B cell (primary cell): ENCODE data around the gene DDIT4. TPM values are rescaled to one million over a fixed set of nuclear protein-coding genes. Genes with fewer than 3 reads are reported as not detected.
"Not testable (repeated sequence)": the region's sequence is repeated elsewhere in the genome, so short reads cannot be mapped to it uniquely, and the experiment has no call there.

ENCODE experiments used
- ATAC-seq: fragments of 200-7000 bp; cut with Tn5 transposase; one replicate; pipeline ENCODE4 v1.10.0; 2021; ENCODE audit warnings: low read depth, mild to moderate bottlenecking, moderate number of reproducible peaks, moderate library complexity
- CTCF ChIA-PET: fragments of 350-600 bp; sonication (Branson Sonifier 250); formaldehyde crosslinking; loops from one replicate; lab custom pipeline; 2021; ENCODE audit warnings: antibody characterized with exemption, inconsistent platforms; lab: Charles Lee
- POLR2A ChIA-PET: fragments of 350-600 bp; sonication (Branson Sonifier 250); formaldehyde crosslinking; loops from one replicate; lab custom pipeline; 2021; ENCODE audit warnings: antibody characterized with exemption; lab: Charles Lee
- DNase-seq: peaks from one replicate; pipeline ENCODE4 v3.0.0; 2013
- H2AFZ ChIP-seq: 2 replicates; pipeline ENCODE4 v1.6.1; 2012; ENCODE audit warnings: mild to moderate bottlenecking, low read depth, low read length; ENCODE audit not compliant: insufficient read depth, poor library complexity, severe bottlenecking
- H3K27ac ChIP-seq, 2 donors: 1 replicate in 1 of 2; 2 replicates in 1 of 2; pipeline ENCODE4 v1.5.1; 2012 to 2013; ENCODE audit warnings: low read length in 2 of 2, mild to moderate bottlenecking in 2 of 2, moderate library complexity in 1 of 2
- H3K27me3 ChIP-seq, 4 experiments: fragments of 200-600 bp in 1 of 4; sonication (generic) in 1 of 4; replicated peaks in 1 of 4; 1 replicate in 2 of 4; 2 replicates in 2 of 4; pipeline versions ENCODE4 v1.6.1 to v1.7.0; 2013 to 2016; ENCODE audit warnings: low read length in 3 of 4, mild to moderate bottlenecking in 2 of 4, mixed read lengths in 1 of 4, moderate library complexity in 1 of 4; ENCODE audit not compliant: insufficient read depth in 4 of 4, control insufficient read depth in 3 of 4; ENCODE audit errors: control extremely low read depth in 1 of 4
- H3K36me3 ChIP-seq, 2 experiments: replicated peaks in 1 of 2; 1 replicate in 1 of 2; 2 replicates in 1 of 2; pipeline versions ENCODE4 v1.6.1 to v1.7.1; 2013; ENCODE audit warnings: low read length in 1 of 2; ENCODE audit not compliant: insufficient read depth in 2 of 2, control insufficient read depth in 1 of 2; ENCODE audit errors: control extremely low read depth in 1 of 2, extremely low read depth in 1 of 2
- H3K4me1 ChIP-seq, 2 donors: fragments of 200-600 bp in 1 of 2; sonication (generic) in 1 of 2; 1 replicate in 1 of 2; 2 replicates in 1 of 2; pipeline versions ENCODE4 v1.5.1 to v1.6.1; 2013 to 2017; ENCODE audit warnings: low read length in 2 of 2; ENCODE audit not compliant: control insufficient read depth in 2 of 2, insufficient read depth in 2 of 2
- H3K4me2 ChIP-seq: replicated peaks from 2 replicates; pipeline ENCODE3; 2012; ENCODE audit warnings: mild to moderate bottlenecking, low read depth, low read length; ENCODE audit not compliant: poor library complexity, severe bottlenecking
- H3K4me3 ChIP-seq, 5 experiments: fragments of 200-600 bp in 1 of 5; sonication (generic) in 1 of 5; 1 replicate in 3 of 5; 2 replicates in 2 of 5; pipeline versions ENCODE4 v1.5.1 to v1.7.0; 2011 to 2016; ENCODE audit warnings: low read length in 4 of 5, mild to moderate bottlenecking in 4 of 5, low read depth in 2 of 5, control low read depth in 1 of 5, moderate library complexity in 1 of 5; ENCODE audit not compliant: insufficient read depth in 1 of 5; ENCODE audit errors: control extremely low read depth in 1 of 5, extremely low read depth in 1 of 5
- H3K79me2 ChIP-seq: fragments of 200-600 bp; sonication (generic); one replicate; pipeline ENCODE4 v1.6.0; 2016; ENCODE audit warnings: low read length; ENCODE audit not compliant: control insufficient read depth, insufficient read depth
- H3K9ac ChIP-seq: fragments of 200-600 bp; sonication (generic); 2 replicates; pipeline ENCODE4 v1.6.1; 2017; ENCODE audit warnings: mild to moderate bottlenecking, low read length, moderate library complexity
- H3K9me3 ChIP-seq, 3 donors: one replicate each; pipeline versions ENCODE4 v1.6.1 to v1.7.1; 2013; ENCODE audit warnings: low read length in 2 of 3; ENCODE audit not compliant: control insufficient read depth in 2 of 3, insufficient read depth in 1 of 3; ENCODE audit errors: control extremely low read depth in 1 of 3
- H4K20me1 ChIP-seq: 2 replicates; pipeline ENCODE4 v1.6.0; 2012; ENCODE audit warnings: mild to moderate bottlenecking, low read length; ENCODE audit not compliant: insufficient read depth, control insufficient read depth, poor library complexity, severe bottlenecking
- H3K27ac Mint-ChIP-seq: one replicate; pipeline ENCODE4 v1.8.0; 2021; ENCODE audit warnings: mixed read lengths
- H3K27me3 Mint-ChIP-seq: one replicate; pipeline ENCODE4 v1.8.0; 2021; ENCODE audit warnings: mixed read lengths
- H3K4me1 Mint-ChIP-seq: one replicate; pipeline ENCODE4 v1.8.0; 2021; ENCODE audit warnings: mixed read lengths
- H3K4me3 Mint-ChIP-seq: one replicate; pipeline ENCODE4 v1.8.0; 2021; ENCODE audit warnings: mixed read lengths
- H3K9me3 Mint-ChIP-seq: one replicate; pipeline ENCODE4 v1.8.0; 2022; ENCODE audit warnings: mixed read lengths; ENCODE audit not compliant: insufficient read depth
- CTCF ChIP-seq: fragments of 200-600 bp; IDR thresholded peaks from one replicate; pipeline ENCODE4 v1.8.0; 2022; ENCODE audit warnings: antibody characterized with exemption, mild to moderate bottlenecking
- EZH2 ChIP-seq: IDR thresholded peaks from 2 replicates; pipeline ENCODE4 v1.6.1; 2012; ENCODE audit warnings: borderline replicate concordance, low read depth, mild to moderate bottlenecking, moderate library complexity, low read length; ENCODE audit not compliant: insufficient read depth, poor library complexity, severe bottlenecking
- WGBS: methylation state at CpG from one replicate; pipeline ENCODE4 v1.1.5; 2013; ENCODE audit warnings: missing lambda C conversion rate; ENCODE audit not compliant: insufficient coverage; 5-methylcytosine and 5-hydroxymethylcytosine counted together
- intact Hi-C: fragments of 100-400 bp; cut with micrococcal nuclease; formaldehyde crosslinking; loops from one replicate; pipeline ENCODE4 v1.10.0; 2022
- polyA plus RNA-seq: library from polyadenylated mRNA; depleted of rRNA; stranded (reverse); fragments of >200 nt; gene quantifications from 2 replicates; pipeline ENCODE4 v1.2.3, GENCODE V29; 2012
- total RNA-seq, 2 donors: library from RNA; stranded (reverse); fragments of 120-200 nt in 1 of 2; gene quantifications; 1 replicate in 1 of 2; 2 replicates in 1 of 2; pipeline versions ENCODE4 v1.2.3 to v1.2.4, GENCODE V29; 2013 to 2022

The DDIT4 gene
- total and polyA plus RNA-seq, 2 donors (not counting 1 experiment from before 2014, with no cell fraction given) = 102 to 110 TPM

- H3K27me3 Mint-ChIP-seq = no peaks in the 10 kb centered on the region
- H3K9me3 Mint-ChIP-seq = no peaks in the 10 kb centered on the region
- no peak overlapping the region for H3K27ac Mint-ChIP-seq
- Histone ChIP-seq H3K4me1 (peaks cover 7 to 14% of the 10 kb centered on the region in 2 donors), H3K9ac (no peak overlapping the region), H3K27ac (no peak overlapping the region), H3K9me3 (no peaks in the 10 kb centered on the region), H3K4me2 (no peak overlapping the region), H3K4me3 (no peak overlapping the region), H4K20me1 (no peaks in the 10 kb centered on the region), H2AFZ (no peak overlapping the region), H3K36me3 (no peaks in the 10 kb centered on the region), H3K27me3 (no peaks in the 10 kb centered on the region), H3K79me2 (no peaks in the 10 kb centered on the region)
- POLR2A ChIA-PET = interaction anchor here (0.7 to 1.1 kb wide), 2 partner anchors 19 to 68 kb away, joined by 4 to 13 read pairs; no protein-coding TSS in a partner anchor
- H3K4me3 Mint-ChIP-seq = no peak overlapping the region
- WGBS = 88% methylated on average over 5 of the region's 6 CpGs
- CTCF ChIA-PET = interaction anchor here (1.8 kb wide), 1 partner anchor 68 kb away, joined by 4 read pairs; no protein-coding TSS in a partner anchor
- peaks cover 18% of the 10 kb centered on the region for H3K4me1 Mint-ChIP-seq
- ATAC-seq (no peak), DNase-seq (no peak)
- TF ChIP-seq CTCF = no peak
- TF ChIP-seq EZH2 = no peak
- intact Hi-C loops = no loop called here
Measured at GRCh38 chr10:72267381-72267780, 6.3 kb upstream of the DDIT4 start.

GRCh38 chr10:72267819-72268399 lies 5.8 kb upstream of the DDIT4 start:
- WGBS = 96% methylated on average over 13 of the region's 15 CpGs
- no peak for ATAC-seq
- H3K4me1 Mint-ChIP-seq = peaks cover 23% of the 10 kb centered on the region
- no peaks in the 10 kb centered on the region for H3K27me3 Mint-ChIP-seq
- H3K9me3 ChIP-seq = no peaks in the 10 kb centered on the region
- no peak overlapping the region for H3K27ac ChIP-seq
- H3K9ac ChIP-seq = no peak overlapping the region
- peaks cover 10 to 18% of the 10 kb centered on the region in 2 donors for H3K4me1 ChIP-seq
- no peaks in the 10 kb centered on the region for H3K27me3 ChIP-seq
- H3K4me3 ChIP-seq = no peak overlapping the region
- H3K36me3 ChIP-seq = no peaks in the 10 kb centered on the region
- no peak overlapping the region for H3K27ac Mint-ChIP-seq
- no peaks in the 10 kb centered on the region for H3K9me3 Mint-ChIP-seq
- intact Hi-C loops = no loop called here
- ChIA-PET CTCF (interaction anchor here (1.8 kb wide), 1 partner anchor 68 kb away, joined by 4 read pairs; no protein-coding TSS in a partner anchor), POLR2A (interaction anchor here (0.6 to 1.1 kb wide), 3 partner anchors 19 to 68 kb away, joined by 4 to 13 read pairs (median 9); no protein-coding TSS in a partner anchor)
- no peak overlapping the region for H2AFZ ChIP-seq
- H3K79me2 ChIP-seq = no peaks in the 10 kb centered on the region
- no peak overlapping the region for H3K4me2 ChIP-seq
- H3K4me3 Mint-ChIP-seq = no peak overlapping the region
- no peaks in the 10 kb centered on the region for H4K20me1 ChIP-seq
- no peak for DNase-seq
- TF ChIP-seq EZH2 = no peak
- no peak for TF ChIP-seq CTCF

- H3K9me3 Mint-ChIP-seq, DNase-seq, H3K9me3 ChIP-seq, H4K20me1 ChIP-seq, H3K4me3 Mint-ChIP-seq, H3K79me2 ChIP-seq, ATAC-seq, H3K27me3 ChIP-seq, CTCF ChIA-PET, H3K36me3 ChIP-seq, H3K4me3 ChIP-seq, H3K9ac ChIP-seq, H3K27ac Mint-ChIP-seq, intact Hi-C loops, H3K27ac ChIP-seq, H3K4me2 ChIP-seq, H2AFZ ChIP-seq, H3K27me3 Mint-ChIP-seq: not testable (repeated sequence)
- H3K4me1 ChIP-seq = peaks cover 6 to 14% of the 10 kb centered on the region in 2 donors
- POLR2A ChIA-PET = interaction anchor here (0.6 to 0.9 kb wide), 3 partner anchors 11 to 27 kb away, joined by 3 to 9 read pairs (median 5); no protein-coding TSS in a partner anchor
- WGBS = 100% methylated on average over 2 of the region's 5 CpGs
- H3K4me1 Mint-ChIP-seq = peaks cover 24% of the 10 kb centered on the region
Measured at GRCh38 chr10:72268475-72269200, 5.1 kb upstream of the DDIT4 start.
